HPDE6-E6E7 (cell line): ENCODE data around the gene MT4.

ENCODE experiments used
- DNase-seq: peaks from one replicate; pipeline ENCODE4 v3.0.0; 2011; ENCODE audit warnings: missing footprints; ENCODE audit errors: extremely low spot score

The MT4 gene

DNA sequence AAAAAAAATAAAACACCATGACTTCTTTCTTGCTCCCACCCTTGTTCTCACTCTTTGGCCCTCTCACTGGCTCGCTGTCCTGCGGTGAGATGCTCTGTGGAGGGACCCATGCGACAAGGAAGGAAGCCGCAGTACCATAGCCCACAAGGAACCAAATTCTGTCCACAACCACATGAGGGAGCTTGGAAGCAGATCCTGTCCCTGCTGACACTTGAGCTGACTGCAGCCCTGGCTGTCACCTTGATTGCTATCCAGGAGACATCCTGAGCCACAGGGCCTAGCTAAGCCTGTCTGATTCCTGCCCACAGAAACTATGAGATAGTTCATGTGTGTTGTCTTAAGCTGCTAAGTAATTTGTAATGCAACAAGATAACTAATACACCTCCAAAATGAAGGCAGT is 38.7 kb downstream of the MT4 start:
- no peak for DNase-seq

DNA sequence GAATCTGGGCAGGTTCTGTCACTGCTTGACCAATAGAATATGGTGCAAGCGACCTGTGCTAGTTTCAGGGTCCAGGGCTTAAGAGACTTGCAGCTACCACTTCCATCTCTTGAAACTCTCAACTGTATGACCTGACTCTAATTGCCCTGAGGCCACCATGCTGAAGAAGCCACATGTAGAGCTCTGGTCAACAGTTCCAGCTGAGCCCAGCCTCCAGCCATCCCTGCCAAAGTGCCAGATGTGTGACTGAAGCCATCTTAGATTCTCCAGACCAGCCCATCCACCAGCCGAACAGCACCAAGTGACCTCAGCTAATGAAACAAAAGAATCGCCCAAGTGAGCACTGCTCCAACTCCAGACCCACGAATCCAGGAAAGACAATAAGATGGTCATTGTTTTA is 40.1 kb downstream of the MT4 start:
- no peak for DNase-seq

DNA sequence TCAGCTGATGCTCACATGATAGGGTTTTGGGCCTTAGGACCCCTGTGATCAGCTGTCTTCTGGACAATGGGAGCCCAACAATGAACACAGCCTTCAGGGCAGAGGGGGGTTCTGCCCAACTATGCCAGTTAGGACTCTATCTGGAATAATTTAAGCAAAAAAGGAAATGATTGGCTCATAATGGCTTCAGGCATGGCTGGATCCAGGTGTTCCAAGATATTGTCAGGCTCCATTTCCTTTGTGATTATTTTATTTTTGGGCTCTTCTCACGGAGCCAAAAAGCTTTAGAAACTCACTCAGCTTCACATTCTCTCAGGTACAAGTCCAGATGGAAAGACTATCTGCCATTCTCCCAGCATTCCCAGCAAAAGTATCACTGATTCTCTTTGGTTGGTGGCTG is 40.6 kb downstream of the MT4 start:
- DNase-seq = no peak

DNA sequence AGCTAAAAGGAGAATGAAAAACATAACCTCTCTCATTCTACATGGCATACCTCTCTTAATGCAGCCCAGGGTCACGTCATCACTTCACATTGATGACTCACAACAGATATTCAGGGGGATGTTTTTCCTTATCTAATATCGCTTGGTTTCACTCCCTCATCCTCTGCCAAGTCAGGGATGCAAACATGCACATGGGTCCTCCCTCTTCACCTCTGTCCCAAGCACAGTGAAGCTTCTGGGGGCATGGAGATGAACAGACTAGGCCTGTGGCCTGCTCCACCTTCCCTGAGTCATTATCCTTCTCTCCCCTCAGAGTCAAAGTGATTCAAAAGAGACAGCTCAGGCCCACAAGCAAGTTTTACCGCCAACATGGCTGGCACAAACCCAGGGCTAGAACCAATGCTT is 41.2 kb downstream of the MT4 start:
- DNase-seq = peak; percentile 68

DNA sequence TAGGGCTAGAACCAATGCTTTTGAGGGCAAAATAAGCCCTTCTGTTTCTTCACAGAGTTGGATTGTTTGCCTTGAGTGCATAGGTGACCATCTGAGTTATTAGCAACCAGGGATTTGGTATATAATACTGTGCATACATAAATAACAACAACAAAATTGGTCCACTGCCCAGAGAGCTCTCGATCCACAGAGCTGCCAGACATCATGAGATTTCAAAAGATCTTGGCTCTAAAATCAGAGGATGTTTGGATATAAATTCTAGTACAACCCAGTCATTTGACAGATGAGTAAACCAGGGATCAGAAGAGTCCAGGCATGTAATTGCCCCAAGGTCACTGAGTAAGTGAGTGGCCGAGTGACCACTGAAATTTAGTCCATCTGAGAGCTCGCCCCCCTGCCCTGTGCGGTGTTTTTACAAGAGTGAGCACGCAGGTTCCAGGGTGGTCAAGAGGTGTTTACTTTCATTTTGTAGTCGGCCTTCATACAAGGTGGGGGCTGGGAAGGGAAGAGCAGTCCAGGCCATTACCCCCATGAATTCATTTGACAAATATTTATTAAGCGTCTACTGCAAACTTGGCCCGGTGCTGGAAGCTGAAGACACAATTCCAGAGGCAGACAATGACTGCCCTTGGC is 41.7 kb downstream of the MT4 start:
- peak; percentile 62 for DNase-seq

DNA sequence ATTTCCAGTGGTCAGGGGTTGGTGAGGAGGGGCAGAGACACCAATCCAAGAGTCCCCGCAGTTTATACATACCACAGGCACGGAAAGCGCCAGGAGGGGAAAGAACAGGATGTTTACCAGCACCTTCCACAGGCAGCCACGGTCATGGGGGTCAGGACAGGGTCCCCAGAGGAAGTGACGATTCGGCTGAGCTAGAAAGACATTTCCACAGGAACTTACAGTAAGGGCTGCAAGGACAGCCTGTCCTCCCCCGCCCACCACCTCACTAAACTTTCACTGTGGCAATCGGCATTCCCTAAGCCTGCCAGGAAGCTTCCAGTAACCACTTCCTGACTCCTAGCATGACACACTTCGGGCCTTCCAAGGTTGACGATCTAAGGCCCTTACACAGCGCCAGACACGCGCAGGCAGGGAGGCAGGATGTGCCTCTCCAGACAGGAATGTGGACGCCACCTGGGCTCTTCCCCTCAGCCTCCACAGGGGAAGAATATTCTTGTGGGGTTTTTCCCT is 42.3 kb downstream of the MT4 start:
- peak; percentile 93 for DNase-seq

DNA sequence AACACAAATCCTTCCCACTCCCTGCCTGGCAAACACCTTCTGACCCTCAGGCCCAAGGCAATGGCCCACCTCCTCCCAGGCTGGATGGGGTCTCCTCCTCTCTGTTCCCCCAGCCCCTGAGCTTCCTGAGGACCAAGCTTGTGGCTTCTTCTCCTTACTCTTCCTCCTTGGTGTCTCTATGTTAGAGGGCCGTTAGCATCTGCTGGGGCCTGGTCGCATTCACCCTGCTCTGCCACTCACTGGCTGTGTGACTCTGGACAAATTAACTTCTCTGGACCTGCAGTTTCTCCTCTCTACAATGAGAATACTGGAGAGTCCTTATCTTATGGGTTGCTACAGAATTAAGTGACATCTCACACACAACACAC is 42.8 kb downstream of the MT4 start:
- no peak for DNase-seq

DNA sequence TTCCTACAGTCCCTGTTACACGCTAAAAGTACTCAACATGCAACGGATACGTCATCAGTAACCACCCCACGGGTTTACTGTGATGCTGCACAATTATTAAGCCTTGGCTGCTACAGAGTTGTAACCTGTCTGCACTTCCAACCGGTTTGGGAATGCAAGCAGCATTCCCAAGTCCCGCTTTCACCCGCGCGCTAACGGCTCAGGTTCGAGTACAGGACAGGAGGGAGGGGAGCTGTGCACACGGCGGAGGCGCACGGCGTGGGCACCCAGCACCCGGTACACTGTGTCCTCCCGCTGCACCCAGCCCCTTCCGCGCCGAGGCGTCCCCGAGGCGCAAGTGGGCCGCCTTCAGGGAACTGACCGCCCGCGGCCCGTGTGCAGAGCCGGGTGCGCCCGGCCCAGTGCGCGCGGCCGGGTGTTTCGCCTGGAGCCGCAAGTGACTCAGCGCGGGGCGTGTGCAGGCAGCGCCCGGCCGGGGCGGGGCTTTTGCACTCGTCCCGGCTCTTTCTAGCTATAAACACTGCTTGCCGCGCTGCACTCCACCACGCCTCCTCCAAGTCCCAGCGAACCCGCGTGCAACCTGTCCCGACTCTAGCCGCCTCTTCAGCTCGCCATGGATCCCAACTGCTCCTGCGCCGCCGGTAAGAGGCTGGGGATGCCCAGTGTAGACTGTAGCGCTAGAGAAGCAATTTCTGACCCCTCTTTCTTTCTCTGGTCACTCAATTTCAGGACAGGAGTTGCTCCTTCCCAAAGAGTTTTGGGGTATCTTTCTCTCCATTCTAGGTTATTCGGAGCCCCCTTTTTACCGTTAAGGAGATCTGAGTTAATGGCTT is 43.4 kb downstream of the MT4 start, which contains the start of gene MT2A:
Gene MT2A, plus strand, starts transcription at position 542 of the 833 bp plus-strand sequence. Its CDS starts 72 bp downstream, at position 614.
- DNase-seq = peak; percentile 87

DNA sequence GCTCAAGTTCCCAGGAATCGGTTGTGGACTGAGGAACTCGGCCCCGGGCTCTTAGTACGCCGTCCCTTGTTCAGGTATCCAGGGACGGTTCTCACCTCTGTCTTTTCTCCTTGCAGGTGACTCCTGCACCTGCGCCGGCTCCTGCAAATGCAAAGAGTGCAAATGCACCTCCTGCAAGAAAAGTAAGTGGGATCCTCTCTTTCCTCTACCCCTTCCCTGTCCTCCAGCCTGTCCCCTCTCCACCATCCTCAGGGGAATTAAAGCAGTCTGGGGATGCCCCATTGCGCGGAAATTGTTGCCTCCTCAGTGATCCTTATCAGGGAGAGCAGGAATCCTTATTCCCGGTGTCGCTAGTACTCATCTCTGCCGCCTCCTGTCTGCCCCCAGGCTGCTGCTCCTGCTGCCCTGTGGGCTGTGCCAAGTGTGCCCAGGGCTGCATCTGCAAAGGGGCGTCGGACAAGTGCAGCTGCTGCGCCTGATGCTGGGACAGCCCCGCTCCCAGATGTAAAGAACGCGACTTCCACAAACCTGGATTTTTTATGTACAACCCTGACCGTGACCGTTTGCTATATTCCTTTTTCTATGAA is 44.1 kb downstream of the MT4 start:
- no peak for DNase-seq

DNA sequence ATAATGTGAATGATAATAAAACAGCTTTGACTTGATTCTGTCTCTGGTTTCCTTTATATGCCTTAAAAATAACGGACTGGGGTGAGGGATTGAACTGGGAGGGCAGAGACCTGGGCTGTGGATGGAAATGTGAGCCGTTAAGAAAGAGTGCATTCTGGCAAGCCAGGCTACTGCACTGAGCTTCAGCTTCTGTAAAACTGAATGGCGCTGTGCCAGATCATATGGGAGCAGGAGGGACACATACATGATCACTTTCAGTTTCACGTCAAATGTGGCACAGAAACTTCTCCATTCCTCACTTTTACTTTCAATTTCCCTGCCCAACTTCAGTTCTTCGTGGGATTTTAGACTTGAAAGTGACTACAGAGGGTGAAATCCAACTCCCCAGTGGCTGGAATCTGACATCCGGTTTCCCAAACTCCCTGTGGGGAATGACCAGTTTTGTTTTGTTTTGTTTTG is 44.6 kb downstream of the MT4 start:
- DNase-seq = peak; percentile 71

DNA sequence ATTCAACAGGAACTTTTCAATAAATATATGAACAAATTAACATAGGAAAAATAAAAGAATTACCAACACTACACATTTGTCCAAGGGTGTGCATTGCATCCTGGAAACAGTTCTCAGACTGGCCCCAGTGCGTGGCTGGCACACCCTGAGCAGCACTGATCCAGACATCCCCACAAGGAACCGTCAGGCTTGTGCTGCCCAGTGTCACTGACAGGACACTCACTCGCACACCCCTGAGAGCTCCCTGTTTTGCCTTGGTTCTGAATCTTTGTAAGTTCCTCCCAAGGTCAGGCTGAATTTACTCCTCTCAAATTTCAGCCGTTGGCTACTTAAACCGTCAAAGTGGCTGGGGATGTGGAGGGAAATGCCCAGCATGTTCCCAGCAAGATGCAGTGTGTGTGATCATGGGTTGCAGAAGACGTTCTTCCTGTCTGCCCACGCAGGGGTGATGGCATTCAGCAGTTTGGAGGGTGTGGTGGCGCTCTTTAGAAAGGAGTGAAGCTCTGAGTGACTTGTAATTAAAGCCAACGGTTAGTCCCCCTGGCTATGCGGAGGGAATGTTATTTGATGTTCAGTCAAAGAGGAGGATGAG is 45.2 kb downstream of the MT4 start:
- peak; percentile 49 for DNase-seq

DNA sequence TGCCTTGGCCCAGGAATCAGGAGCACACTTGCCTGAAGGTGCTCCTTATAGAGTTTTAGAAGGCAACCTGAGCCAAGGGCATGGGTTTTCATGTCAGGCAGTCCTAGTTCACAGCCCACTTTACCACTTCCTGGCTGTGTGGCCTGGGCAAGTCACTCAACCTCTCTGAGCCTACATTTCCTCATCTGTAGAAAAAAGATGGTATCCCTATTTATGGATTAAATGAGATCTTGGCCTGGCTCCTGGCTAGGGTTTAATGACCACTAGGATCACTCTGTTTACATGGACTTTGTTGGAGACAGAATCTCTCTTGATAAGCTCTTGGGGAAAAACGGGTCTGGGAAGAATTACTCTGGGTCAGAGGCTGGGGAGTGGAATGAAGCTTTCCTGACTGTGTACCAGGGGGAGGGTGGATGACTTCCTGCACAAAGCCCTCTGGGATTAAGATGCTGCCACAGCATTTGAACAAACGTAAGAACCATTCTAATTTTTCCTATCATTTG is 45.8 kb downstream of the MT4 start:
- DNase-seq = no peak

DNA sequence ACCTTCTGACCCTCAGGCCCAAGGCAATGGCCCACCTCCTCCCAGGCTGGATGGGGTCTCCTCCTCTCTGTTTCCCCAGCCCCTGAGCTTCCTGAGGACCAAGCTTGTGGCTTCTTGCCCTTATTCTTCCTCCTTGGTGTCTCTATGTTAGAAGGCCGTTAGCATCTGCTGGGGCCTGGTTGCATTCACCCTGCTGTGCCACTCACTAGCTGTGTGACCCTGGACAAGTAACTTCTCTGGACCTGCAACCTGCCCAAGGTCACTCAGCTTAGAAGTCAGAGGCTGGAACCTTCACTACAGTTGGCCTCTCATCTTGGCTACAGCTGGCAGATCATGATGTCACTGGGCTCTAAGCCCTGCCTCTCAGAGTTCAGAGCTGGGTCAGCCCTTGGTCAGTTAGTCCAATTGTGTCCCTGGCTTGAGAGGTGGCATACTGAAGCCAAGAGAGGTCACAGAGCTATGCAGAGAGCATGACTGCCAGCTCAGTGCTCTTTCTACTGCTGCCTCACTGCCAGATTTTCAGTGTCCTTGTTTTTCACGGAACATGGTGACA is 46.5 kb downstream of the MT4 start:
- no peak for DNase-seq

DNA sequence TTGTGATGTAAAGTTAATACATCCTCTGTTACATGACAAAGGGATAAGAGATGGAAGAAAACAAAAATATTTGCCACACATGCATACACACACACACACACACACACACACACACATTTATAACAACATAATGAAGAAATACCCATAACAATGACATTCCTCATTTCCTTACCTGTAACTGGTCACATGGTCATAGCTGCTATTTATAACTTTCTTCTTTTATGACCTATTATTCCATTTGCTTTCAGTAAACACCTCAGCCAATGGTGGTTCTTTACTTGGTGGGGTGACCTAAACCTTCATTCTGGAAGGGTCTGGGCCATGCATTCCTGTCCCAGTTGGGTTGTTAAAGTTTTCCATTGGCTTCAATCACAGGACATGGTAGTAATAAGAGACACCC is 48.8 kb downstream of the MT4 start:
- no peak for DNase-seq

DNA sequence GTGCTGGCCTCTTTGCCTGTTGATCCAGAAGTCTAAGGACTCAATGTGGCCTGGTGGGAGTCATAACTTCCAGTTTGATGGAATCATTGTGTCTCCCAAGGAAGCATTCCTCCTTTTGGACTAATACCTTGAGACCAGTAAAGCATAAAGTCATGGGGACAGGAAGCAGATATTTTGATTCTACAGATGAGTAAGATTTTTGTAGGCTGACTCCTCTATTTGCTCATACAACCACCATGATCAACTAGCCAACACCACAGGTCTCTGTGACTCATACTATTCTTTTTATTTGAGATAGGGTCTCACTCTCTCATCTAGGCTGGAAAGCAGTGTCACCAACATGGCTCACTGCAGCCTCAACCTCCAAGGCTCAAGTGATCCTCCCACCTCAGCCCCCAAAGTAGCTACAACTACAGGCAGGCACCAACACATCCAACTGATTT is 49.7 kb downstream of the MT4 start:
- DNase-seq = peak; percentile 48

DNA sequence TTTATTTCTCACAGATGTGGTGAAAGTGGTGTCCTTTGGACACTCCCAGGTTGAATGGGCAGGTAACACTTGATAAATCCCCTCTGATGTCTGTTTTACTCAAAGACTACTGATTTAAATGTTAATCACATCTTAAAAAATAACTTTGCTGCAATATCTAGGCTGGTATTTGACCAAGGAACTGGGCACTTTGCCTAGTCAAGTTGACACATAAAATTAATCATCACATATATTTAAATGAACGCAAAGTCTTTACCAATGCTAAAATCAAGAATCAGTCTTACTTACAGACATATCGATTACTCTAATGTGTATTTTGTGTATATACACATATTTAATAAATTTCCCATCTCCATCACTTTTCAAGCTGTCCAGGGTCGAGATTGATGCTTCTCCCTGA is 50.5 kb downstream of the MT4 start:
- no peak for DNase-seq

DNA sequence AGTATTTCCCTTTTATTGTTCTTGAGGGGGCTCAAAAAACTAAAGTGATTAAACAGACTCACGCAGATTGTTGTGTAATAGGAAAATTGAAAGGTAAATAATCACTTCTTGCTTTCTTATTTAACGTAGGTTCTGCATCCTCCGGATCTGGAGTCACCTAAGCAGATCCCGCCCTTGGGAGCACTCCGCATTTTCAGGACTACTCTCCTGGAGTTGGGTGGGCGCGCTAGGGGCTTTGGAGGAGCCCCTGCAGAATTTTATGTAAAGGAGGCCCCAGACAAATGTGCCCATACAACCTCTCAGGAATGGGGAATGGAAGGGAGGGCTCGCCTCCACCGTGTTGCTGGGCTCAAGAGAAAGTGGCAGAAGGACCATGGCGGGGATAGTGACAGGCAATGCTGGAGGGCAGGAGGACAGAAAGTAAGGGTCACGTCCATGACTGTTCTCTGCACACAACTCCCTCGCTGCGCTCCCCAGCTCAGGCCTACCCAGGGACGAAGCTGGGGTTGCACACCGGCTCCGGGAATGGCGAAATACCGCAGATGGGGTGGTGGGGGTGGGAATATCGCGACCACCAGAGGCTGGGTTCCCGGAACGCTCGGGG is 51.8 kb downstream of the MT4 start:
- no peak for DNase-seq

DNA sequence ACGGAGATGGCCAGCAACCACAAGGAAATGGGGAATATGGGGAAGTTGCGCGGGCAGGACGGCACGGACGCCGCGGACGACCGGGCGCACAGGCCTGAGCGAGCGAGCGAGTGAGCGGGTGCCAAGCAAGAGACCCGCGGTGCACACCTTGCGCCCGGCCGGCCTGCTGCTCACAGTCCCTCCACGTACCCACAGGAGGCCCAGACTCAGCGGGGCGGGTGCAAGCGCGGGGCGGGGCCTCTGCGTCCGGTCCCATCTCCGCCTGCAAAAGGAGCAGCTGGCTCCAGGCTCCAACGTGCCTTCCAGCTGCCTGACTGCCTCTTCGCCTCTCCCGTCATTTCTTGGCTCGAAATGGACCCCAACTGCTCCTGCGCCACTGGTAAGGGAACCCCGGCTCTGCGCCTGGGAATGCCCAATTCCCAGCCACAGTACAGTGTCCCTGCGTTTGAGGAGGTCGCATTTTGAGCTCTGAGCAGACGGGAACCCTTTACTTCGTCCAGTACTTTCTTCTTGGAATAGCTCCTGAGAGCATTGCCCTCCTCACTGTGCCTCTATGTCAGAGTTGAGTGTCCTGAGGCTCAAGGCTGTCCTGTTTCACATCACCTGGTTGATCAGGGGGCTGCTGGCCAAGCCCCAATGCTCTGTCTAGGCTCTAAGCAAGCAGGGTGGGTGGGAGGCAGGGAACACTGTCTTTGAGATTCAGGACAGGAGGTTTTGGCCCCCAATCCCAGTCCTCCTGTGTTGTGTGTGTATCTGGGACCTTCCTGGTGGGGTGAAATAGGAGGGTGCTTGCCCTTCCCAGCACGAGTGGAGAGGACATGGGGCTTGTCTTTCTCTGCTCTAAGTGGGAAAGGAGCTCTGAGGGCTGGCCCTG is 52.6 kb downstream of the MT4 start:
- no peak for DNase-seq

DNA sequence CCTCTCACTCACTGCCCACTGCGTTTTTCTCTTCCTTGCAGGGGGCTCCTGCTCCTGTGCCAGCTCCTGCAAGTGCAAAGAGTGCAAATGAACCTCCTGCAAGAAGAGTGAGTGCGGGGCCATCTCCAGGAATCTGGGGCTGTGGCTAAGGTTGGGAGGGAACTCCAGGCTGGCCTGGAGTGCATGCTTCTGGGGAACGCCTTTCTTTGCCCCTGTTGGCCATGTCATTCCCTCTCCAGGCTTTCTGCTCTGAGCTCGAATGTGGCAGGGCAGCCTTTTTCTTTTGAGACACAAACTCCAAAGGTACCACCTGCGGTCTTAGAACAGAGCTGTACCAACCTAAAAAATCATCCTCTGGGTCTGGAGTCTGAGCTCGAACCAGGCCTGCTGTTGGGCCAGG is 53.3 kb downstream of the MT4 start:
- DNase-seq = no peak
